ENCODE results near the gene RPS27. TPM values are rescaled to one million over a fixed set of nuclear protein-coding genes. Genes with fewer than 3 reads are reported as not detected.
A peak's percentile ranks its signal among the peaks of the same experiment; 100 is the strongest.

The RPS27 gene
- 2,665 TPM for total RNA-seq (ENCODE audit: unreplicated experiment)
- long read RNA-seq, transcript RPS27-201 (4 exons, 359 nt), result major isoform, 1,750 of 1,769 reads
- long read RNA-seq, transcript RPS27-204 (4 exons, 573 nt), result minor isoform, 10 of 1,769 reads
- long read RNA-seq, partial matches to known transcripts, result 2 of 1,769 reads
- long read RNA-seq, other reads (novel, unspliced or antisense), result 3 of 1,769 reads

DNA sequence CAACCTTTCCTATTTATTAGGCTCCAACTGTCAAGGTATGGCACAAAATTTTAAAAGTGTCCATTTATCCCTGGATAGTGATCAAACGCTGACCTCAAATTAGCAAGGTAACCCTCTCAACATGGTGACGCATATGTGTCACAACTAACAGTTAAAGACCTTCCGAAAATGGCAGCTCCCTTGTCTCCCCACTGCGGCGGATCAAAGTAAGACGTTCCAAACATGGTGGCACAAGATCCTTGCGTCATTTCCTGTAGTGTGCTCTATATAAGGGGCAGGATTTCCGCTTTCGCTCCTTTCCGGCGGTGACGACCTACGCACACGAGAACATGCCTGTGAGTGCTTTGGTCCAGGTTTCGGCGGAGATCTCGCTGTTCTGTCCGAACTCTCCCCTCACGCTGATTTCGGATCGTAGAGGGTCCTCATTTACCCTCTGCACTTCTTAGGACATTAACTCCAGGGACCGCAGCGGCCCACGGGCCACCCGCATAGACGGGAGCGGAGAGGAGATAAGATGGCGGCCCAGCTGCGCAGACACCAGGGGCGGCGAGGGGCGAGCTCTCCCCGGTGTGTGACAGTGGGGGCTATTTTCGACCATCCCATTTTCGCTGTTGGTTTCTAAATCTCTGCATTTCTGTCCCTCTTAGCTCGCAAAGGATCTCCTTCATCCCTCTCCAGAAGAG, at the start of gene RPS27:
TSS of gene RPS27 (plus strand) at position 295 of the 683 bp plus-strand sequence. CDS start at position 330, 35 bp downstream.
- Mint-ChIP-seq H3K4me1 (ENCODE audit: unreplicated experiment) (peaks cover 23% of the 10 kb centered on the region), H3K4me3 (ENCODE audit: unreplicated experiment) (peak within 1 kb of the TSS; percentile 98), H3K36me3 (ENCODE audit: low read depth, unreplicated experiment) (peaks cover 31% of the 10 kb centered on the region), H3K9me3 (ENCODE audit: unreplicated experiment) (no peaks in the 10 kb centered on the region), H3K27me3 (ENCODE audit: unreplicated experiment) (peaks cover 12% of the 10 kb centered on the region), H3K27ac (ENCODE audit: unreplicated experiment) (peak within 1 kb of the TSS; percentile 100)
- TF ChIP-seq, protein P1, sequence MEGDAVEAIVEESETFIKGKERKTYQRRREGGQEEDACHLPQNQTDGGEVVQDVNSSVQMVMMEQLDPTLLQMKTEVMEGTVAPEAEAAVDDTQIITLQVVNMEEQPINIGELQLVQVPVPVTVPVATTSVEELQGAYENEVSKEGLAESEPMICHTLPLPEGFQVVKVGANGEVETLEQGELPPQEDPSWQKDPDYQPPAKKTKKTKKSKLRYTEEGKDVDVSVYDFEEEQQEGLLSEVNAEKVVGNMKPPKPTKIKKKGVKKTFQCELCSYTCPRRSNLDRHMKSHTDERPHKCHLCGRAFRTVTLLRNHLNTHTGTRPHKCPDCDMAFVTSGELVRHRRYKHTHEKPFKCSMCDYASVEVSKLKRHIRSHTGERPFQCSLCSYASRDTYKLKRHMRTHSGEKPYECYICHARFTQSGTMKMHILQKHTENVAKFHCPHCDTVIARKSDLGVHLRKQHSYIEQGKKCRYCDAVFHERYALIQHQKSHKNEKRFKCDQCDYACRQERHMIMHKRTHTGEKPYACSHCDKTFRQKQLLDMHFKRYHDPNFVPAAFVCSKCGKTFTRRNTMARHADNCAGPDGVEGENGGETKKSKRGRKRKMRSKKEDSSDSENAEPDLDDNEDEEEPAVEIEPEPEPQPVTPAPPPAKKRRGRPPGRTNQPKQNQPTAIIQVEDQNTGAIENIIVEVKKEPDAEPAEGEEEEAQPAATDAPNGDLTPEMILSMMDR (IDR thresholded peaks at IDR 0.05; ENCODE audit: unreplicated experiment), result no peak
- peak; percentile 81 for DNase-seq (ENCODE audit: low spot score)

DNA sequence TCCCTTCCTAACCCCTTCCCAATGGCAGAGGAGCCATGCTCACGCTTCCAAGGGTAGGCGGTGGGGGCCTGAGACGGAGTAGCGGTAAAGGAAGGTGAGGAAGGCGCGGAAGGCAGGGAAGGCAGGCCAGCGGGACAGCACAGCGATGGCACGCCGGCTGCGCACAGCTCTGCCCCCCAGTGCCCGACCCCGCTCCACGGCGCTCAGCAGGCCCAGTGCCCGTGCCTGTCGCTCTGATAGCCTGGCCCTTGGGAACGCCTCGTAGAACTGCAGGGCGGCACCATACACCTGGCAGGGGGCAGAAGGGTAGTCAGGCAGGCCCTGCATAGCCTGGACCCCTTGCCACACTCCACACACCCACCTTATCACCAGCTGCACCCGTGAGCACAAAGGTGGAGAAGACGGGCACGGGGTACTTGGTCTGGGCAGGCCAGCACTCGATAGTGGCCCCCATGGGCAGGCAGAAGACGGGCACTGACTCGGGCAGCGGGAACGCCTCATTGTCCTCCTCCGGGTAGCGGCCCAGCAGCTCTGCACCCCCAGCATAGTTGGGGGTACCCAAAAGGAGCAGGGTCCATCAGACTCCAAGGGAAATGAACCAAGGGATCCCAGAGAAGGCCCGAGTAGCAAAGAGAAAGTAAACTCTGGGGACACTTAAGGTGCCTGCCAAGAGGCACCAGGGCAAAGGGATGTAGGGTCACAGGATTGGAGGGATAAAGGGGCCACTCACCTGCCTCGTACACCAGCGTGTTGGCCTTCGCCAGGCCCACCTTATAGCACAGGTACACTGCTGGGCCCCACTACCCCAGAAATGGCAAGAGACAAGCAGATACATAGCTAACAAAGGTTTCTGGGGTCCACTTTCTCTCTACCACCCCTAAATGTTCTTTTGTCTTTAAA, 48.5 kb upstream of the RPS27 start:
- H3K4me1 Mint-ChIP-seq (ENCODE audit: unreplicated experiment), result peaks cover 15% of the 10 kb centered on the region
- H3K4me3 Mint-ChIP-seq (ENCODE audit: unreplicated experiment), result no peak overlapping the region
- DNase-seq (ENCODE audit: low spot score), result no peak
- H3K27me3 Mint-ChIP-seq (ENCODE audit: unreplicated experiment), result peaks cover 15% of the 10 kb centered on the region
- H3K36me3 Mint-ChIP-seq (ENCODE audit: low read depth, unreplicated experiment), result peaks cover 26% of the 10 kb centered on the region
- no peaks in the 10 kb centered on the region for H3K9me3 Mint-ChIP-seq (ENCODE audit: unreplicated experiment)
- TF ChIP-seq, protein P1 (IDR thresholded peaks at IDR 0.05; ENCODE audit: unreplicated experiment), result no peak
- no peak overlapping the region for H3K27ac Mint-ChIP-seq (ENCODE audit: unreplicated experiment)

DNA sequence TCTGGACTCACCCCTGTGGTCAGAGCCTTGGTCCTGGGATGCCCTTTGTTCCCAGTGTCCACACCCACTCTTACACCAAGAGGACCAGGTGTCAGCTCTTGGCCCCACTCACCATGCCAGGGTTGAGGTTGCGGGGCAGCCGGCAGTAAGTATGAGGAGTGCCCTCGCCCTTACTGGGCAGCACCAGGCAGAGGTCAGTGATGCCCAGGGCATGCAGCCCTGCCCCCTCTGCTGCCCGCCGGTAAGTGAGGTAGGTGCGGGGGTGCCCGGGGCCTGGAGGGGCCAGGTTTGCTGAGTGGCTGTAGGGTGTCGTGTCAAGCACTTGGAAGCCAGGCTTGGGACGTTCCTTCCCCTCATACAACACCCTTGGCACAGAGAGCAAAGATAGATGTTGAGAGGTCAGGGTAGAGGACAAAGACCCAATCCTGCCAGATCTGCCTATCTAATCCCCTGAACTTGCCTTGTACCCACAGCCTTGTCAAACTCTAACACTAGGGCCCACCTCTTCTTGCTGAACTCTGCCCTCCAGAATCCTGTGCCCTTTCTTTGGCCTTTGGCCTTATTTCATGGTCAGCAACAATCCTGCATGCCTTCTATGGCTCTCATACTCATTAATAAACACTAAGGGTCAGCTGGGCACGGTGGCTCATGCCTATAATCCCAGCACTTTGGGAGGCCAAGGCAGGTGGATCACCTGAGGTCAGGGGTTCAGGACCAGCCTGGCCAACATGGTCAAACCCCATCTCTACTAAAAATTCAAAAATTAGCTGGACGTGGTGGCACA, 47.6 kb upstream of the RPS27 start:
- DNase-seq (ENCODE audit: low spot score), result no peak
- TF ChIP-seq, protein P1 (IDR thresholded peaks at IDR 0.05; ENCODE audit: unreplicated experiment), result no peak
- Mint-ChIP-seq H3K27ac (ENCODE audit: unreplicated experiment) (no peak overlapping the region), H3K4me3 (ENCODE audit: unreplicated experiment) (no peak overlapping the region), H3K9me3 (ENCODE audit: unreplicated experiment) (no peaks in the 10 kb centered on the region), H3K27me3 (ENCODE audit: unreplicated experiment) (peaks cover 15% of the 10 kb centered on the region), H3K36me3 (ENCODE audit: low read depth, unreplicated experiment) (peaks cover 18% of the 10 kb centered on the region), H3K4me1 (ENCODE audit: unreplicated experiment) (peaks cover 18% of the 10 kb centered on the region)

DNA sequence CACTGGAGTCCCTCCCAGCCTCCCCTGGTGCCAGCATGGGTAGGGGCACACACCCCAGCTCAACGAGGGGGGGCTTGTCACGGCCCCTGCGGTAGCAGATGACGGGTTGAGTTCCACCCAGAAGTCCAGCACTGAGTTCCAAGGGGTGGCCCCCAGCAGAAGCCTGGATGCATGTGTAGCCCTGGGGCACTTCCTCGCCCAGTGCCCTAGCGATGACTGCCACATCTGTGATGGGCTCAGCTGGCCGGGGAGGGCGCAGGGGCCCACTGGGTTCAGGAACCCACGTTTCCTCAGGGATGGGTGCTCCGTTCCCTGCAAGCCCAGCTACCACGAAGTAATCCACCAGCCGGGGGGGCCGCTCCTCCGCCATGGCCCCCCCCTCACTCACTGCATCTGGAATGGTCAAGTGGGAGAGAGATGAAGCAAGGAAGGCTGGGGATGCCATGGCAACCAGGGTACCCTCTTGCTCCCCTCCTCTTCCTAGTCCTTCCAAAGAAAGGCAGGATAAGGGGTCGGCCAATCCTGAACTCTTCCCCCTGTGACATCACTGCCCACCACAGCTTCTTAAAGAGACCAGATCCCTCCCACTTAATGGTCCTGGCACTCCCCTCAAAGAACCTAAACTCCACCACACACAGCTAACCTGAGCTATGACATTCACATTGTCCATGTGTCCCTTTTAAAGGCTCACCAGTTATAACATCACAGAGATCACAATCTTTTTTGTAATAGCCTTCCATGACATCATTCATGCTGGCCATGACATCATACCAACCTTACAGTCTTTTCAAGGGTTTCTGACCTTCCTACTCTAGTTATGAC, 46.3 kb upstream of the RPS27 start:
- TF ChIP-seq, protein P1 (IDR thresholded peaks at IDR 0.05; ENCODE audit: unreplicated experiment), result no peak
- Mint-ChIP-seq H3K9me3 (ENCODE audit: unreplicated experiment) (no peaks in the 10 kb centered on the region), H3K36me3 (ENCODE audit: low read depth, unreplicated experiment) (peaks cover 15% of the 10 kb centered on the region), H3K4me1 (ENCODE audit: unreplicated experiment) (peaks cover 18% of the 10 kb centered on the region), H3K27ac (ENCODE audit: unreplicated experiment) (peak overlapping the region; percentile 80), H3K27me3 (ENCODE audit: unreplicated experiment) (peaks cover 17% of the 10 kb centered on the region), H3K4me3 (ENCODE audit: unreplicated experiment) (peak overlapping the region; percentile 97)
- DNase-seq (ENCODE audit: low spot score), result no peak

All from endothelial cell (in vitro differentiated cells).